ENCODE results near the gene TSSK6.

TSSK6 gene

GRCh38 chr19:19530423-19530804 is 15.1 kb upstream of the TSSK6 start:
- no peak overlapping the region for H3K4me3 ChIP-seq (ENCODE audit: insufficient read depth, low read length, poor library complexity, severe bottlenecking)
- H3K9me3 ChIP-seq (ENCODE audit: insufficient read depth, low read length), result no peaks in the 10 kb centered on the region
- peaks cover 5% of the 10 kb centered on the region; the same call in 1 of the 2 replicates for H3K79me2 ChIP-seq (ENCODE audit: insufficient read depth, low read length)
- TF ChIP-seq EZH2phosphoT487 (conservative IDR thresholded peaks at IDR 0.05; ENCODE audit: low read length) (no peak), CTCF (IDR thresholded peaks at IDR 0.05; ENCODE audit: insufficient read depth, low read length, poor library complexity, severe bottlenecking) (no peak)
- H3K36me3 ChIP-seq (ENCODE audit: low read length), result no peaks in the 10 kb centered on the region
- H3K27me3 ChIP-seq (ENCODE audit: low read length), result no peaks in the 10 kb centered on the region
- H3F3A ChIP-seq (ENCODE audit: insufficient read depth), result peaks cover 23% of the 10 kb centered on the region
- no peaks in the 10 kb centered on the region for H3K9me2 ChIP-seq (replicated peaks; ENCODE audit: insufficient read depth, low read length)
- no peak overlapping the region for H3K4me2 ChIP-seq (ENCODE audit: low read depth, low read length, poor library complexity, severe bottlenecking)
- no peak overlapping the region for H2AFZ ChIP-seq (ENCODE audit: low read depth, low read length, severe bottlenecking)
- no peak overlapping the region for H3K9ac ChIP-seq (ENCODE audit: low read length)
- no peaks in the 10 kb centered on the region for H4K20me1 ChIP-seq (ENCODE audit: low read depth, low read length)
- H3K27ac ChIP-seq (ENCODE audit: low read depth, low read length), result peak overlapping the region; percentile 18

- Histone ChIP-seq H3K27ac (ENCODE audit: low read depth, low read length) (peak overlapping the region; percentile 25; the same call in 1 of the 2 replicates), H3F3A (ENCODE audit: insufficient read depth) (peaks cover 28% of the 10 kb centered on the region), H2AFZ (ENCODE audit: low read depth, low read length, severe bottlenecking) (no peak overlapping the region), H3K9ac (ENCODE audit: low read length) (no peak overlapping the region), H3K9me2 (replicated peaks; ENCODE audit: insufficient read depth, low read length) (no peaks in the 10 kb centered on the region), H3K36me3 (ENCODE audit: low read length) (no peaks in the 10 kb centered on the region), H3K27me3 (ENCODE audit: low read length) (no peaks in the 10 kb centered on the region), H3K4me3 (ENCODE audit: insufficient read depth, low read length, poor library complexity, severe bottlenecking) (no peak overlapping the region), H4K20me1 (ENCODE audit: low read depth, low read length) (no peaks in the 10 kb centered on the region), H3K79me2 (ENCODE audit: insufficient read depth, low read length) (peaks cover 10% of the 10 kb centered on the region; the same call in 1 of the 2 replicates), H3K9me3 (ENCODE audit: insufficient read depth, low read length) (no peaks in the 10 kb centered on the region), H3K4me2 (ENCODE audit: low read depth, low read length, poor library complexity, severe bottlenecking) (no peak overlapping the region)
- TF ChIP-seq CTCF (IDR thresholded peaks at IDR 0.05; ENCODE audit: insufficient read depth, low read length, poor library complexity, severe bottlenecking) (no peak), EZH2phosphoT487 (conservative IDR thresholded peaks at IDR 0.05; ENCODE audit: low read length) (no peak)
Measured at GRCh38 chr19:19529783-19530422, 14.6 kb upstream of the TSSK6 start.

GRCh38 chr19:19528721-19529490 is 13.6 kb upstream of the TSSK6 start, which contains the start of gene YJEFN3:
Gene YJEFN3, plus strand, starts transcription at chr19:19528911. Its CDS starts 22 bp downstream, at chr19:19528933.
- Histone ChIP-seq H3K36me3 (ENCODE audit: low read length) (no peaks in the 10 kb centered on the region), H3K9ac (ENCODE audit: low read length) (no peak within 1 kb of the TSS), H3K79me2 (ENCODE audit: insufficient read depth, low read length) (peaks cover 18% of the 10 kb centered on the region), H3K9me3 (ENCODE audit: insufficient read depth, low read length) (no peaks in the 10 kb centered on the region), H2AFZ (ENCODE audit: low read depth, low read length, severe bottlenecking) (no peak within 1 kb of the TSS), H3K9me2 (replicated peaks; ENCODE audit: insufficient read depth, low read length) (no peaks in the 10 kb centered on the region), H3K4me3 (ENCODE audit: insufficient read depth, low read length, poor library complexity, severe bottlenecking) (no peak within 1 kb of the TSS), H4K20me1 (ENCODE audit: low read depth, low read length) (no peaks in the 10 kb centered on the region), H3K27ac (ENCODE audit: low read depth, low read length) (no peak within 1 kb of the TSS; the same call in none of the 2 replicates), H3K4me2 (ENCODE audit: low read depth, low read length, poor library complexity, severe bottlenecking) (no peak within 1 kb of the TSS), H3F3A (ENCODE audit: insufficient read depth) (peaks cover 37% of the 10 kb centered on the region), H3K27me3 (ENCODE audit: low read length) (no peaks in the 10 kb centered on the region)
- no peak for TF ChIP-seq EZH2phosphoT487 (conservative IDR thresholded peaks at IDR 0.05; ENCODE audit: low read length)

Data from SU-DHL-6 (cell line).